Keratinocyte (primary cell): ENCODE measurements around the gene C16orf46. TPM values are rescaled to one million over a fixed set of nuclear protein-coding genes. Genes with fewer than 3 reads are reported as not detected.
"Not testable (repeated sequence)": the region's sequence is repeated elsewhere in the genome, so short reads cannot be mapped to it uniquely, and the experiment has no call there.

Experiments
- DNase-seq: peaks from one replicate; pipeline ENCODE4 v3.0.0-alpha.2; 2011; ENCODE audit warnings: low read depth, missing footprints, low spot score
- FAIRE-seq: peaks from 2 replicates; lab custom pipeline; 2011; peaks lifted over from hg19 to GRCh38; lab: Jason Lieb, UNC
- H2AFZ ChIP-seq: 2 replicates; pipeline ENCODE4 v1.6.0; 2012; ENCODE audit warnings: low read length, control low read depth, inconsistent platforms; ENCODE audit not compliant: control insufficient read depth
- H3K27ac ChIP-seq: 2 replicates; pipeline ENCODE4 v1.5.1; 2011; ENCODE audit warnings: low read length; ENCODE audit not compliant: control insufficient read depth, insufficient read depth
- H3K27me3 ChIP-seq: 3 replicates; pipeline ENCODE4 v1.6.0; 2011; ENCODE audit warnings: low read length; ENCODE audit not compliant: control insufficient read depth, insufficient read depth; ENCODE audit errors: extremely low read depth
- H3K36me3 ChIP-seq, 2 experiments: 2 replicates in 1 of 2; 3 replicates in 1 of 2; pipeline ENCODE4 v1.5.1; 2011; ENCODE audit warnings: low read length in 2 of 2, mild to moderate bottlenecking in 1 of 2; ENCODE audit not compliant: control insufficient read depth in 2 of 2, insufficient read depth in 2 of 2; ENCODE audit errors: extremely low read depth in 1 of 2
- H3K4me1 ChIP-seq: 3 replicates; pipeline ENCODE4 v1.5.1; 2011; ENCODE audit warnings: low read length; ENCODE audit not compliant: control insufficient read depth, insufficient read depth; ENCODE audit errors: extremely low read depth
- H3K4me2 ChIP-seq: 3 replicates; pipeline ENCODE4 v1.6.0; 2011; ENCODE audit warnings: low read depth, low read length; ENCODE audit not compliant: control insufficient read depth, insufficient read depth; ENCODE audit errors: extremely low read depth
- H3K4me3 ChIP-seq, 3 experiments: fragments of 200-600 bp in 1 of 3; sonication (generic) in 1 of 3; 2 replicates in 2 of 3; 3 replicates in 1 of 3; pipeline ENCODE4 v1.5.1; 2011 to 2016; ENCODE audit warnings: low read length in 3 of 3, mild to moderate bottlenecking in 3 of 3, control low read depth in 2 of 3, inconsistent platforms in 1 of 3, low read depth in 1 of 3, mixed read lengths in 1 of 3, mixed run types in 1 of 3, moderate library complexity in 1 of 3; ENCODE audit not compliant: control insufficient read depth in 2 of 3, insufficient read depth in 2 of 3; ENCODE audit errors: extremely low read depth in 1 of 3
- H3K79me2 ChIP-seq: 2 replicates; pipeline ENCODE4 v1.6.0; 2012; ENCODE audit warnings: low read length; ENCODE audit not compliant: control insufficient read depth, insufficient read depth
- H3K9ac ChIP-seq: 3 replicates; pipeline ENCODE4 v1.6.0; 2011; ENCODE audit warnings: low read length; ENCODE audit not compliant: control insufficient read depth, insufficient read depth; ENCODE audit errors: extremely low read depth
- H3K9me1 ChIP-seq: 3 replicates; pipeline ENCODE4 v1.6.0; 2011; ENCODE audit warnings: low read length; ENCODE audit not compliant: control insufficient read depth, insufficient read depth; ENCODE audit errors: extremely low read depth
- H3K9me3 ChIP-seq: 2 replicates; pipeline ENCODE4 v1.5.1; 2012; ENCODE audit warnings: low read depth, low read length; ENCODE audit not compliant: control insufficient read depth
- H4K20me1 ChIP-seq: 3 replicates; pipeline ENCODE4 v1.6.0; 2011; ENCODE audit warnings: low read length; ENCODE audit not compliant: control insufficient read depth, insufficient read depth; ENCODE audit errors: extremely low read depth
- CTCF ChIP-seq, 3 experiments: IDR thresholded peaks in 1 of 3; conservative IDR thresholded peaks in 1 of 3; optimal IDR thresholded peaks in 1 of 3; 2 replicates in 2 of 3; 3 replicates in 1 of 3; pipeline versions ENCODE3 to v1.5.1; 2011; ENCODE audit warnings: low read length in 3 of 3, mild to moderate bottlenecking in 3 of 3, moderate library complexity in 2 of 3, control low read depth in 1 of 3, inconsistent platforms in 1 of 3; ENCODE audit not compliant: insufficient read depth in 2 of 3; ENCODE audit errors: extremely low read depth in 1 of 3
- EZH2 ChIP-seq: IDR thresholded peaks from one replicate; pipeline ENCODE4 v1.6.1; 2012; ENCODE audit warnings: inconsistent platforms, mild to moderate bottlenecking, low read length, moderate library complexity
- dilution Hi-C: fragments of 300-500 bp; cut with MboI; formaldehyde crosslinking; loops from one replicate; pipeline ENCODE4 v1.7.0; 2020; ENCODE audit warnings: low sequenced_read_pairs; ENCODE audit not compliant: extremely low pct_ligation_motif_present
- polyA plus RNA-seq, 5 experiments: library from polyadenylated mRNA; depleted of rRNA in 3 of 5; stranded (reverse) in 3 of 5; stranded (forward) in 1 of 5; unstranded in 1 of 5; fragments of >200 nt; gene quantifications; 1 replicate in 1 of 5; 2 replicates in 3 of 5; 3 replicates in 1 of 5; pipeline versions ENCODE4 v1.2.1 to v1.2.3, GENCODE V29; 2011 to 2012; ENCODE audit warnings: missing spikeins in 2 of 5, low read depth in 1 of 5, low replicate concordance in 1 of 5

C16orf46 gene
- polyA plus RNA-seq, 1 donor (not counting 4 experiments of a cell fraction or from before 2014, with no cell fraction given): 0.30 TPM

- no peaks in the 10 kb centered on the region for H4K20me1 ChIP-seq
- no peak overlapping the region for H3K4me3 ChIP-seq
- H3K27ac ChIP-seq: no peak overlapping the region
- no peaks in the 10 kb centered on the region for H3K36me3 ChIP-seq
- H3K79me2 ChIP-seq: no peaks in the 10 kb centered on the region
- H3K4me1 ChIP-seq: no peaks in the 10 kb centered on the region
- no peaks in the 10 kb centered on the region for H3K9me1 ChIP-seq
- H3K27me3 ChIP-seq: peaks cover 14% of the 10 kb centered on the region
- TF ChIP-seq CTCF (optimal IDR thresholded peaks at IDR 0.05 in 1 of 3, IDR thresholded peaks at IDR 0.05 in 1 of 3, conservative IDR thresholded peaks at IDR 0.05 in 1 of 3; ENCODE audit: extremely low read depth in 1 of 3, insufficient read depth in 2 of 3, low read length in 3 of 3) (no peak), EZH2 (no peak)
- no peak for DNase-seq
- no peak overlapping the region for H3K9ac ChIP-seq
- H3K9me3 ChIP-seq: no peaks in the 10 kb centered on the region
- H3K4me2 ChIP-seq: no peak overlapping the region
- dilution Hi-C loops: no loop called here
- no peak overlapping the region for H2AFZ ChIP-seq
- FAIRE-seq: no peak
Observed at GRCh38 chr16:81116285-81116684, 39.2 kb upstream of the C16orf46 start.

DNA sequence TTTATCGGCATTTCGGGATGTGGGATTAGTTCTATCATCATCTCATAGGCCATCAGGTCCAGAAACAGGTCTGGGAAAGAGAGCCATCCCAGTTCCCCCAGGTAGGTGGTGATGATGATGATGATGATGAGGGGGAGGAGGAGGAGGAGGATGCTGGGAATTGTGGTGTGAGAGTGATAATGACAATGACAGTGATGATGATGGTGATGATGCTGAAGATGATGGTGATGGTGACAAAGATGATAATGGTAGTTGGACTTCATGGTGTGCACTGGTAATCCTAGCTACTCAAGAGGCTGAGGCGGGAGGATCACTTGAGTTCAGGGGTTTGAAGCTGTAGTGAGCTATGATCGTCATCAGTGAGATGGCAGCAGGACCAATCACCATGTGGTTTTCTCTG lies 35.4 kb upstream of the C16orf46 start:
- no peak for FAIRE-seq
- Histone ChIP-seq H2AFZ (no peak overlapping the region), H3K4me1 (no peaks in the 10 kb centered on the region), H4K20me1 (no peaks in the 10 kb centered on the region), H3K27ac (no peak overlapping the region), H3K4me2 (no peak overlapping the region), H3K9me3 (no peaks in the 10 kb centered on the region), H3K36me3 (no peaks in the 10 kb centered on the region), H3K79me2 (no peaks in the 10 kb centered on the region), H3K9ac (no peak overlapping the region), H3K27me3 (peaks cover 3% of the 10 kb centered on the region), H3K9me1 (no peaks in the 10 kb centered on the region), H3K4me3 (no peak overlapping the region)
- dilution Hi-C loops: no loop called here
- TF ChIP-seq CTCF (optimal IDR thresholded peaks at IDR 0.05 in 1 of 3, IDR thresholded peaks at IDR 0.05 in 1 of 3, conservative IDR thresholded peaks at IDR 0.05 in 1 of 3; ENCODE audit: extremely low read depth in 1 of 3, insufficient read depth in 2 of 3, low read length in 3 of 3) (no peak), EZH2 (no peak)
- DNase-seq: no peak

DNA sequence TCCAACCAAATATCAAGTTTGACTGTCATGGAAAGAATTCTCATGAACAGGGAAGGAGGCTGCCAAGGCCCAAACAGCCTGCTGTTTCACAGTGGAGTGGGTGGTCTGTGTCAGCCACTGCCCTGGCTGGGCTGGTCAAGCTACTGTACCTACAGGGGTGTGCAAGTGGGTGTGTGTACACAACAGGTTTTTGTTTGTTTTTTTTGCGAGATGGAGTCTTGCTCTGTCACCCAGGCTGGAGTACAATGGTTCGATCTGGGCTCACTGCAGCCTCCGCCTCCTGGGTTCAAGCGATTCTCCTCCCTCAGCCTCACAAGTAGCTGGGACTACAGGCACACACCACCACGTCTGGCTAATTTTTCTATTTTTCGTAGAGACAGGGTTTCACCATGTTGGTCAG lies 32.2 kb upstream of the C16orf46 start:
- H3K9ac ChIP-seq, H3K4me1 ChIP-seq, H3K36me3 ChIP-seq, H4K20me1 ChIP-seq, H3K4me3 ChIP-seq, H3K79me2 ChIP-seq, H3K27me3 ChIP-seq, FAIRE-seq, DNase-seq, H3K9me3 ChIP-seq, H3K9me1 ChIP-seq, H3K4me2 ChIP-seq, H2AFZ ChIP-seq, H3K27ac ChIP-seq, dilution Hi-C loops: not testable (repeated sequence)
